Neuron (in vitro differentiated cells): ENCODE data around the gene SF3B6.
A peak's percentile ranks its signal among the peaks of the same experiment; 100 is the strongest.

ENCODE experiments used
- H2AFZ ChIP-seq: one replicate; pipeline ENCODE4 v1.6.1; 2013; ENCODE audit warnings: low read depth, mild to moderate bottlenecking, inconsistent platforms, low read length, moderate library complexity
- H3K27me3 ChIP-seq: one replicate; pipeline ENCODE4 v1.6.1; 2013; ENCODE audit warnings: low read length; ENCODE audit not compliant: insufficient read depth
- H3K36me3 ChIP-seq: one replicate; pipeline ENCODE4 v1.6.1; 2013; ENCODE audit warnings: low read length; ENCODE audit not compliant: insufficient read depth
- H3K4me1 ChIP-seq: one replicate; pipeline ENCODE4 v1.6.1; 2013; ENCODE audit warnings: low read length; ENCODE audit not compliant: insufficient read depth
- H3K4me3 ChIP-seq: 2 replicates; pipeline ENCODE4 v1.5.1; 2013; ENCODE audit warnings: mild to moderate bottlenecking, low read length, moderate library complexity
- H3K9me3 ChIP-seq: one replicate; pipeline ENCODE4 v1.6.1; 2013; ENCODE audit warnings: low read length

SF3B6 gene

GRCh38 chr2:24055750-24056149 lies 20.4 kb downstream of the SF3B6 start:
- no peaks in the 10 kb centered on the region for H3K27me3 ChIP-seq
- no peaks in the 10 kb centered on the region for H3K4me1 ChIP-seq
- H3K36me3 ChIP-seq = peaks cover 5% of the 10 kb centered on the region
- no peak overlapping the region for H2AFZ ChIP-seq
- H3K9me3 ChIP-seq = no peaks in the 10 kb centered on the region
- no peak overlapping the region for H3K4me3 ChIP-seq

- H3K4me1 ChIP-seq = peaks cover 3% of the 10 kb centered on the region
- H2AFZ ChIP-seq = no peak overlapping the region
- H3K4me3 ChIP-seq = no peak overlapping the region
- H3K27me3 ChIP-seq = no peaks in the 10 kb centered on the region
- H3K36me3 ChIP-seq = peaks cover 5% of the 10 kb centered on the region
- H3K9me3 ChIP-seq = no peaks in the 10 kb centered on the region
Observed at GRCh38 chr2:24054366-24055010, 21.6 kb downstream of the SF3B6 start.

DNA sequence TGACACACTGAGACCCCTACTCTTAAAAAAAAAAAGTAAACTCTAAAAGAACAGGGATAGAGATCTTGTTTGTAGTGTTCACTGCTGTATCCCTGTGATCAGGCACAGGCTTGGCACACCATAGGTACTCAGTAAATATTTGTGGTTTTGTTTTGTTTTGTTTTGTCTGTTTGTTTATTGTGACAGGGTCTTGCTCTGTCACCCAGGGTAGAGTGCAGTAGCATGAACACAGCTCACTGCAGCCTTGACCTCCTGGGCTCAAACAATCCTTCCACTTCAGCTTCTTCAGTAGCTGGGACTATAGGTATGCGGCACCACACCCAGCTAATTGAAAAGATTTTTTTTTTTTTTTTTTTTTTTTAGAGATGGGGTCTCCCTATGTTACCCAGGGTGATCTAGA lies 23.2 kb downstream of the SF3B6 start:
- Histone ChIP-seq H3K4me3 (no peak overlapping the region), H3K4me1 (peaks cover 7% of the 10 kb centered on the region), H3K36me3 (peaks cover 5% of the 10 kb centered on the region), H3K9me3 (no peaks in the 10 kb centered on the region), H2AFZ (no peak overlapping the region), H3K27me3 (no peaks in the 10 kb centered on the region)

DNA sequence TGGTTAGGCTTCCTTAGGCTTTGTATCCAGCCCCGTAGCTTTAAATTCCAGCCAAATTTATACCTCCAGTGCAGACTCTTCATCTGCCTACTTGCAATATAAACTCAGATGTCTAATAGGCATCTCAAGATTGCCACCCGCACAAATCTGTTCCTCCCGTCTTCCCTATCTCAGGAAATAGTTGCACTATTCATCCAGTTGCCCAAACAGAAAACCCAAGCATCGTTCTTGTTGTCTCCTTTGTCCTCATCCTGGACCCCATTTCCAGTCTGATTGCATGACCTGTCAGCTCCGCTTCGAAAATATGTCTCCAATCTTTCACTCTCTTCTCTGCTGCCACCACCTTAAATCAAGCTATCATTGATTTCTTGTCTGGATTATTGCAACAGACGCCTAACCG lies 24.3 kb downstream of the SF3B6 start:
- H3K9me3 ChIP-seq = no peaks in the 10 kb centered on the region
- no peak overlapping the region for H2AFZ ChIP-seq
- H3K4me1 ChIP-seq = peaks cover 10% of the 10 kb centered on the region
- no peaks in the 10 kb centered on the region for H3K27me3 ChIP-seq
- H3K4me3 ChIP-seq = no peak overlapping the region
- peaks cover 5% of the 10 kb centered on the region for H3K36me3 ChIP-seq

GRCh38 chr2:24050041-24050979 lies 25.8 kb downstream of the SF3B6 start:
- Histone ChIP-seq H3K36me3 (peaks cover 5% of the 10 kb centered on the region), H3K4me3 (peak overlapping the region; percentile 62)

DNA sequence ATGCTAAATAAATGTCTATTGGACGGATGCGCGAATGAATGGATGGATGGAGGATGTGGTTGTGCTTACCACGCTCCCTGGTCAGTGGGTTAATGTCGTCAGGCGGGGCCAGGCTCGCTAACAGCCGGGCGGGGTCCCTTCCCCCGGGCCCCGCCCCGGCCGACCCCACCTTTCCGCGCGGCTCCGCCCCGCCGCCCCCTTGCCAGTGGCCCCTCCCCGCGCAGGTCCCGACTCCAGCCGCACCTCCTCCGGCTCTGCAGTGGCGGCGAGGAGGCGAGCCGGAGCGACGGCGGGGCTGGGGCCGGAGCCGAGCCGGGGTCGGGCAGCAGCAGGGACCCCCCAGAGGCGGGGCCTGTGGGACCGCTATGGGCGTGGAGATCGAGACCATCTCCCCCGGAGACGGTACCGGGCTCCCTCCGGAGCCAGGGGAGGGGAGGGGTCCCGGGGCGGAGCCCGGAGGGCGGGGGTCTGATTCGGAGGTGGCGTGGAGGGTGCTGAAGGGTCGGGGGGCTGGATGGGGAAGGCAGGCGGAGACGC lies 26.6 kb downstream of the SF3B6 start, which contains the start of gene FKBP1B:
Gene FKBP1B, plus strand, starts transcription at position 257 of the 537 bp plus-strand sequence. Its CDS starts 109 bp downstream, at position 366.
- Histone ChIP-seq H3K27me3 (no peaks in the 10 kb centered on the region), H3K4me3 (peak within 1 kb of the TSS; percentile 62)

More at GRCh38 chr2:24050041-24050979, 25.8 kb downstream of the SF3B6 start:
- H3K4me1 ChIP-seq = peaks cover 15% of the 10 kb centered on the region
- H3K9me3 ChIP-seq = no peaks in the 10 kb centered on the region
- no peaks in the 10 kb centered on the region for H3K27me3 ChIP-seq
- H2AFZ ChIP-seq = peak overlapping the region; percentile 62

GRCh38 chr2:24048769-24049484 lies 27.2 kb downstream of the SF3B6 start:
- Histone ChIP-seq H3K9me3 (no peaks in the 10 kb centered on the region), H3K4me3 (peak overlapping the region; percentile 62), H3K4me1 (peaks cover 15% of the 10 kb centered on the region), H2AFZ (peak overlapping the region; percentile 62), H3K36me3 (no peaks in the 10 kb centered on the region), H3K27me3 (no peaks in the 10 kb centered on the region)

More for the DNA sequence above, 26.6 kb downstream of the SF3B6 start, which contains the start of gene FKBP1B:
- Histone ChIP-seq H3K36me3 (peaks cover 3% of the 10 kb centered on the region), H2AFZ (peak within 1 kb of the TSS; percentile 62), H3K9me3 (no peaks in the 10 kb centered on the region), H3K4me1 (peaks cover 15% of the 10 kb centered on the region)

DNA sequence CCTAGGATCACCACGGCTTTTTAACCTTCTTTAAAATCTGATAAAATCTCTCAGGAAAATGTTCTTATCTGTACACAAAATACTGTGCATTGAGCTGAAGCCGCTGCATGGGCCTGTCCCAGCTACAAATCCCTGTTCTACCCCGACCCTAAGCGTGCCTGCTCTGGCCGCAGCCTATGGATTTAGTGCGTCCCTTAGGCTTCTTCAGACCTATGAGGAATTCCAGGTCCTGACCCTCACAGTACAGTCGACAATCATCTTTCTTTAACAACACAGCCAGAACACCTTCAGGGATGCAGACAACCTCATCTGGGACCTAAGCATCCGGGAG lies 28.5 kb downstream of the SF3B6 start:
- Histone ChIP-seq H3K9me3 (no peaks in the 10 kb centered on the region), H3K27me3 (no peaks in the 10 kb centered on the region), H3K36me3 (no peaks in the 10 kb centered on the region), H3K4me3 (peak overlapping the region; percentile 45), H2AFZ (peak overlapping the region; percentile 58), H3K4me1 (peaks cover 15% of the 10 kb centered on the region)

DNA sequence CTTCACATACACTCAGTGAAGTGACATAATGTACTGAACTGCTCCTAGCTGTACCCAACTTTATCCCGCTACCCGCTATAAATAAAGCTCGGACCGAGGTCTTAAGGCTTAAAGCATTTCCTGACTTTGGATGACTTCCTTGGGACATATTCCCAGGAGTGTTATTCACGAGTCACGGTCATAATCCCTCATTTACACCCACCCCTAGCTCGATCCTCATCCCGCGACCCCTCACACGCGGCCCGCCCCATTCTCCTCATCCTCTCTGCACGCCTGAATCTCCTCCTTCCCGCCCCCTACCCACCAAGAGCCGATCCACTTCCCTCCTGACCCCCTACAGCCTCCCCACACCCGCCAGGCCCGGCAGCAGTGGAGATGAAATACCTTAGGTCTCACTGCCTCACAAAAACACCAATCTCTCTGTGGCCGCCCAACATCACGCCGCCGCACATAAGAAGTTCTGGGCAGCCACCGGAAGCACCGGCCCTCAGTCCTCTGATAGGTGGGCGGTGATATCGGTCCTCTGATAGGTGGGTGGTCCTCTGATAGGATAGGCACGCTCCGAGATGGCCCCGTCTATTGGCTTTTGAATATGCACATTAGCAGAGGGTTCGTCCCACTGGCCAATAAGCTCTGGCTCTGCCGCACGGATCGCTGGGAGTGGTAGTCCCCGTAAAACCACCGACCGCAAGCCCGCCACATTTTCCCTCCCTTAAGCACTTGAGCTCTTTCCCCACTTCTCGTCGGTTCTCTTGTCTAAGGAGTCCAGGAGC lies 29.0 kb downstream of the SF3B6 start, which contains the start of gene WDCP:
Gene WDCP, minus strand, starts transcription at position 462 of the 773 bp plus-strand sequence. CDS start 7,897 bp downstream, outside the sequence.
- H3K36me3 ChIP-seq = no peaks in the 10 kb centered on the region
- peak within 1 kb of the TSS; percentile 95 for H3K4me3 ChIP-seq
- H2AFZ ChIP-seq = peak within 1 kb of the TSS; percentile 67
- H3K27me3 ChIP-seq = no peaks in the 10 kb centered on the region
- H3K9me3 ChIP-seq = no peaks in the 10 kb centered on the region
- peaks cover 15% of the 10 kb centered on the region for H3K4me1 ChIP-seq

GRCh38 chr2:24046599-24046929 lies 29.6 kb downstream of the SF3B6 start:
- Histone ChIP-seq H3K36me3 (no peaks in the 10 kb centered on the region), H3K9me3 (no peaks in the 10 kb centered on the region), H2AFZ (no peak overlapping the region), H3K4me3 (peak overlapping the region; percentile 95), H3K27me3 (no peaks in the 10 kb centered on the region), H3K4me1 (peaks cover 15% of the 10 kb centered on the region)

DNA sequence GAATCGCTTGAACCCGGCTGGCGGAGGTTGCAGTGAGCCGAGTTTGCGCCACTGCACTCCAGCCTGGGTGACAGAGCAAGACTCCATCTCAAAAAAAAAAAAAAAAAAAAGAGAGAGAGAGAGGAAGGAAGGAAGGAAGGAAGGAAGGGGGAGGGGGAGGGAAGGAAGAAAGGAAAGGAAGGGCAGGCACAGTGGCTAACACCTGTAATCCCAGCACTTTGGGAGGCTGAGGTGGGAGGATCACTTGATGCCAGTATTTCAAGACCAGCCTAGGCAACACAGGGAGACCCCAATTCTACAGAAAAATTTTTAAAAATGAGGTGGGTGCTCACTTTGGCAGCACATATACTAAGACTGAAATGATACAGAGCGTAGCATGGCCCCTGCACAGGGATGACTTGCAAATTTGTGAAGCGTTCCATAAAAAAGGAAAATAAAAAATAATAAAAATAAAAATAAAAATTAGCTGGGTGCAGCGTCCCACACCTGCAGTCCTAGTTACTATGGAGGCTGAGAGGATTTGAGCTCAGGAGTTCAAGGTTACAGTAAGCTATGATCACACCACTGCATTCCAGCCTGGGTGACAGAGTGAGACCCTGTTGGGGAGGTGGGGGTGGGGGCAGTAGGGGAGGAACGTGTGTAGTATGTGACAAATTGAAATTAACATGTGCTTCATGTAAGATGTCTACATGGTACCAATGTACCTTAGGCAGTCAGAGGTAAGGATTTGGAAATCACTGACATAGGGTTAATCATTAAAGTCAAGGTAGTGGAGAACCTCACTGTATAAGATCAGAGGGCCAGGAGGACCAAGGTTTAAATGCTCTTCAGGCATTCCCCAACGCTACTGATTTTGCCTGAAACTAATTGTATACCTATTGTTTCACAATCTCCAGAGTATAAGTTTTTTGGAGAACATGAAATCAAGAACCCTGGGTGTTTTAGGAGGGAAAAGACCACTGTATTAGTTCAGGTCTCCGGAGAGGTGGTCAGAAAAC lies 30.3 kb downstream of the SF3B6 start:
- H3K9me3 ChIP-seq = no peaks in the 10 kb centered on the region
- H3K4me1 ChIP-seq = peaks cover 15% of the 10 kb centered on the region
- H3K4me3 ChIP-seq = peak overlapping the region; percentile 95
- no peaks in the 10 kb centered on the region for H3K36me3 ChIP-seq
- H3K27me3 ChIP-seq = no peaks in the 10 kb centered on the region
- no peak overlapping the region for H2AFZ ChIP-seq
